ENCODE measurements around the gene TSGA10IP.

Gene TSGA10IP

GRCh38 chr11:65899356-65900124 lies 45.7 kb upstream of the TSGA10IP start:
- no peaks in the 10 kb centered on the region for H3K9me3 ChIP-seq
- peak overlapping the region; percentile 65 to 75 for H3K4me3 ChIP-seq (ENCODE audit: low read depth in 1 of 2, low read length in 1 of 2)
- H3K36me3 ChIP-seq = no peaks in the 10 kb centered on the region
- TF ChIP-seq CTCF (IDR thresholded peaks at IDR 0.05) = no peak
- H3K4me1 ChIP-seq (ENCODE audit: control insufficient read depth in 1 of 2, insufficient read depth in 1 of 2, low read depth in 1 of 2, low read length in 1 of 2) = peaks cover 24 to 27% of the 10 kb centered on the region in 2 experiments
- H3K27me3 ChIP-seq = peaks cover 21% of the 10 kb centered on the region
- H3K27ac ChIP-seq = peak overlapping the region; percentile 72

- Histone ChIP-seq H3K4me1 (ENCODE audit: control insufficient read depth in 1 of 2, insufficient read depth in 1 of 2, low read depth in 1 of 2, low read length in 1 of 2) (peaks cover 21 to 25% of the 10 kb centered on the region in 2 experiments), H3K4me3 (ENCODE audit: low read depth in 1 of 2, low read length in 1 of 2) (peak within 1 kb of the TSS; percentile 65 to 75), H3K27ac (peak within 1 kb of the TSS; percentile 72), H3K27me3 (peaks cover 21% of the 10 kb centered on the region), H3K9me3 (no peaks in the 10 kb centered on the region), H3K36me3 (no peaks in the 10 kb centered on the region)
- peak; percentile 35 for TF ChIP-seq CTCF (IDR thresholded peaks at IDR 0.05)
Measured at GRCh38 chr11:65900125-65900898, 45.0 kb upstream of the TSGA10IP start, which contains the start of gene FOSL1. Gene FOSL1, minus strand, starts transcription at chr11:65900388. Its CDS starts 49 bp downstream, at chr11:65900339.

- Histone ChIP-seq H3K9me3 (no peaks in the 10 kb centered on the region), H3K27ac (peak overlapping the region; percentile 72), H3K36me3 (no peaks in the 10 kb centered on the region), H3K4me1 (ENCODE audit: control insufficient read depth in 1 of 2, insufficient read depth in 1 of 2, low read depth in 1 of 2, low read length in 1 of 2) (peaks cover 21 to 25% of the 10 kb centered on the region in 2 experiments), H3K4me3 (ENCODE audit: low read depth in 1 of 2, low read length in 1 of 2) (peak overlapping the region; percentile 65 to 75), H3K27me3 (peaks cover 21% of the 10 kb centered on the region)
- no peak for TF ChIP-seq CTCF (IDR thresholded peaks at IDR 0.05)
Measured at GRCh38 chr11:65900899-65901180, 44.4 kb upstream of the TSGA10IP start.

GRCh38 chr11:65903068-65903481 lies 42.2 kb upstream of the TSGA10IP start:
- Histone ChIP-seq H3K4me1 (ENCODE audit: control insufficient read depth in 1 of 2, insufficient read depth in 1 of 2, low read depth in 1 of 2, low read length in 1 of 2) (peaks cover 21 to 25% of the 10 kb centered on the region in 2 experiments), H3K27ac (no peak overlapping the region), H3K4me3 (ENCODE audit: low read depth in 1 of 2, low read length in 1 of 2) (no peak overlapping the region), H3K9me3 (no peaks in the 10 kb centered on the region), H3K36me3 (no peaks in the 10 kb centered on the region), H3K27me3 (peaks cover 20% of the 10 kb centered on the region)
- TF ChIP-seq CTCF (IDR thresholded peaks at IDR 0.05) = no peak

GRCh38 chr11:65903715-65904114 lies 41.6 kb upstream of the TSGA10IP start:
- TF ChIP-seq CTCF (IDR thresholded peaks at IDR 0.05) = no peak
- no peaks in the 10 kb centered on the region for H3K9me3 ChIP-seq
- H3K4me1 ChIP-seq (ENCODE audit: control insufficient read depth in 1 of 2, insufficient read depth in 1 of 2, low read depth in 1 of 2, low read length in 1 of 2) = peaks cover 19 to 23% of the 10 kb centered on the region in 2 experiments
- H3K4me3 ChIP-seq (ENCODE audit: low read depth in 1 of 2, low read length in 1 of 2) = no peak overlapping the region
- no peaks in the 10 kb centered on the region for H3K36me3 ChIP-seq
- no peak overlapping the region for H3K27ac ChIP-seq
- peaks cover 14% of the 10 kb centered on the region for H3K27me3 ChIP-seq

Measured in neutrophil (primary cell).